H1 (cell line): ENCODE results near the gene MSI2. TPM values are rescaled to one million over a fixed set of nuclear protein-coding genes. Genes with fewer than 3 reads are reported as not detected.

Experiments used
- CTCF ChIA-PET: fragments of 300-600 bp; sonication (Branson Sonifier 250); formaldehyde crosslinking; loops from one replicate; lab custom pipeline; 2021; ENCODE audit not compliant: partially characterized antibody; lab: Charles Lee
- POLR2A ChIA-PET: fragments of 300-600 bp; sonication (Branson Sonifier 250); formaldehyde crosslinking; loops from one replicate; lab custom pipeline; 2021; ENCODE audit warnings: inconsistent platforms; ENCODE audit not compliant: partially characterized antibody; lab: Charles Lee
- DNase-seq, 2 experiments: peaks; one replicate each; pipeline versions ENCODE4 v3.0.0 to v3.0.0-alpha.2; 2010 to 2022; ENCODE audit warnings: low spot score in 2 of 2, low read depth in 1 of 2, mixed read lengths in 1 of 2
- FAIRE-seq: peaks from 2 replicates; lab custom pipeline; 2011; peaks lifted over from hg19 to GRCh38; lab: Jason Lieb, UNC
- H2AFZ ChIP-seq: 2 replicates; pipeline ENCODE4 v1.8.1; 2012; ENCODE audit warnings: low read length, inconsistent platforms
- H2AK5ac ChIP-seq: 2 replicates; pipeline ENCODE4 v1.6.1; 2013; ENCODE audit warnings: low read depth, low read length
- H2BK120ac ChIP-seq: replicated peaks from 2 replicates; pipeline ENCODE3; 2013; ENCODE audit warnings: low read depth, low read length, inconsistent platforms
- H2BK12ac ChIP-seq: 2 replicates; pipeline ENCODE4 v1.6.1; 2013; ENCODE audit warnings: low read depth, low read length
- H2BK15ac ChIP-seq: 2 replicates; pipeline ENCODE4 v1.6.1; 2013; ENCODE audit warnings: low read length
- H2BK20ac ChIP-seq: 2 replicates; pipeline ENCODE4 v1.6.1; 2013; ENCODE audit warnings: low read length
- H2BK5ac ChIP-seq: 2 replicates; pipeline ENCODE4 v1.6.1; 2013; ENCODE audit warnings: low read depth, low read length
- H3K14ac ChIP-seq: 2 replicates; pipeline ENCODE4 v1.6.1; 2013; ENCODE audit warnings: inconsistent platforms; ENCODE audit not compliant: insufficient read length
- H3K18ac ChIP-seq: 2 replicates; pipeline ENCODE4 v1.6.1; 2013; ENCODE audit warnings: low read length; ENCODE audit errors: extremely low read depth
- H3K23ac ChIP-seq: 2 replicates; pipeline ENCODE4 v1.6.1; 2013; ENCODE audit warnings: inconsistent platforms; ENCODE audit not compliant: insufficient read length
- H3K23me2 ChIP-seq: 2 replicates; pipeline ENCODE4 v1.6.1; 2013; ENCODE audit warnings: low read depth, low read length
- H3K27ac ChIP-seq: 2 replicates; pipeline ENCODE4 v1.6.1; 2011; ENCODE audit warnings: low read depth, low read length, inconsistent platforms
- H3K27me3 ChIP-seq, 4 experiments: replicated peaks in 1 of 4; 1 replicate in 1 of 4; 2 replicates in 3 of 4; pipeline versions ENCODE4 v1.6.1 to v1.8.1; 2011 to 2013; ENCODE audit warnings: low read length in 3 of 4, mild to moderate bottlenecking in 3 of 4, inconsistent platforms in 2 of 4, mixed read lengths in 2 of 4, moderate library complexity in 1 of 4; ENCODE audit not compliant: control insufficient read depth in 3 of 4, insufficient read depth in 3 of 4; ENCODE audit errors: extremely low read depth in 1 of 4
- H3K36me3 ChIP-seq, 4 experiments: 2 replicates each; pipeline versions ENCODE4 v1.6.1 to v1.8.1; 2011 to 2013; ENCODE audit warnings: mild to moderate bottlenecking in 4 of 4, low read length in 3 of 4, moderate library complexity in 2 of 4, control low read depth in 1 of 4, inconsistent platforms in 1 of 4; ENCODE audit not compliant: insufficient read depth in 4 of 4, control insufficient read depth in 2 of 4
- H3K4ac ChIP-seq: replicated peaks from 2 replicates; pipeline ENCODE3; 2013; ENCODE audit warnings: low read length, low read depth, mixed read lengths, inconsistent platforms; ENCODE audit not compliant: insufficient read length
- H3K4me1 ChIP-seq, 4 experiments: replicated peaks in 1 of 4; 1 replicate in 1 of 4; 2 replicates in 3 of 4; pipeline versions ENCODE4 v1.6.1 to v1.8.1; 2011 to 2013; ENCODE audit warnings: low read length in 3 of 4, inconsistent platforms in 2 of 4, mixed read lengths in 1 of 4; ENCODE audit not compliant: insufficient read depth in 4 of 4, control insufficient read depth in 3 of 4
- H3K4me2 ChIP-seq, 2 experiments: 2 replicates each; pipeline versions ENCODE4 v1.6.1 to v1.8.1; 2011 to 2013; ENCODE audit warnings: low read depth in 2 of 2, low read length in 2 of 2, control low read depth in 1 of 2, inconsistent platforms in 1 of 2, mild to moderate bottlenecking in 1 of 2; ENCODE audit not compliant: insufficient read depth in 1 of 2
- H3K4me3 ChIP-seq, 4 experiments: fragments of 200-600, 300-600 bp in 1 of 4; sonication (generic), shearing (Covaris generic), sonication (Bioruptor Twin) in 1 of 4; 2 replicates each; pipeline versions ENCODE4 v1.5.1 to v1.8.1; 2011 to 2016; ENCODE audit warnings: low read length in 4 of 4, low read depth in 3 of 4, control low read depth in 2 of 4, inconsistent platforms in 2 of 4, mild to moderate bottlenecking in 2 of 4, mixed read lengths in 1 of 4, moderate library complexity in 1 of 4; ENCODE audit not compliant: insufficient read depth in 2 of 4; ENCODE audit errors: extremely low read depth in 1 of 4
- H3K56ac ChIP-seq: replicated peaks from 2 replicates; pipeline ENCODE3; 2013; ENCODE audit warnings: low read depth, mild to moderate bottlenecking, mixed read lengths, low read length, inconsistent platforms; ENCODE audit not compliant: insufficient read length
- H3K79me1 ChIP-seq: 2 replicates; pipeline ENCODE4 v1.6.1; 2013; ENCODE audit warnings: low read depth, low read length, control low read depth
- H3K79me2 ChIP-seq, 2 experiments: 2 replicates each; pipeline versions ENCODE4 v1.6.1 to v1.8.1; 2012 to 2013; ENCODE audit warnings: low read length in 2 of 2, mild to moderate bottlenecking in 2 of 2, inconsistent platforms in 1 of 2; ENCODE audit not compliant: insufficient read depth in 2 of 2, control insufficient read depth in 1 of 2
- H3K9ac ChIP-seq, 4 experiments: replicated peaks in 1 of 4; 1 replicate in 1 of 4; 2 replicates in 3 of 4; pipeline versions ENCODE4 v1.6.1 to v1.8.1; 2011 to 2013; ENCODE audit warnings: low read depth in 3 of 4, low read length in 3 of 4, control low read depth in 2 of 4, mild to moderate bottlenecking in 2 of 4, moderate library complexity in 2 of 4, inconsistent platforms in 1 of 4; ENCODE audit errors: extremely low read depth in 1 of 4
- H3K9me3 ChIP-seq, 2 experiments: 2 replicates each; pipeline versions ENCODE4 v1.6.1 to v1.8.1; 2012 to 2013; ENCODE audit warnings: mild to moderate bottlenecking in 2 of 2, moderate library complexity in 2 of 2, control low read depth in 1 of 2, inconsistent platforms in 1 of 2, low read depth in 1 of 2, low read length in 1 of 2, mixed read lengths in 1 of 2; ENCODE audit not compliant: insufficient read depth in 2 of 2
- H4K20me1 ChIP-seq, 2 experiments: replicated peaks in 1 of 2; 2 replicates each; pipeline versions ENCODE3 to v1.8.1; 2011 to 2013; ENCODE audit warnings: inconsistent platforms in 2 of 2, low read length in 2 of 2, mild to moderate bottlenecking in 1 of 2; ENCODE audit not compliant: insufficient read depth in 2 of 2, control insufficient read depth in 1 of 2
- H4K5ac ChIP-seq: 2 replicates; pipeline ENCODE4 v1.6.1; 2013; ENCODE audit warnings: low read length, low read depth, mixed read lengths, inconsistent platforms; ENCODE audit not compliant: insufficient read length
- H4K8ac ChIP-seq: 2 replicates; pipeline ENCODE4 v1.8.0; 2013; ENCODE audit warnings: mild to moderate bottlenecking, moderate library complexity, low read length, inconsistent platforms; ENCODE audit not compliant: insufficient read depth; ENCODE audit errors: extremely low read depth
- H4K91ac ChIP-seq: replicated peaks from 2 replicates; pipeline ENCODE3; 2013; ENCODE audit warnings: low read length, mixed read lengths, inconsistent platforms; ENCODE audit not compliant: insufficient read length
- JUND ChIP-seq: IDR thresholded peaks from 2 replicates; pipeline ENCODE4 v1.6.1; 2011; ENCODE audit warnings: mild to moderate bottlenecking, improper control_type of control experiment, low read length
- WGBS, 2 experiments: shearing (Covaris generic) in 1 of 2; methylation state at CpG; one replicate each; pipeline versions ENCODE4 v1.1.6 to v1.1.7; 2013 to 2015; ENCODE audit warnings: low lambda C conversion rate in 2 of 2, mixed read lengths in 2 of 2, inconsistent platforms in 1 of 2, low coverage in 1 of 2, missing lambda C conversion rate in 1 of 2; ENCODE audit not compliant: insufficient replicate concordance in 2 of 2, insufficient coverage in 1 of 2, insufficient read length in 1 of 2; ENCODE audit errors: extremely low coverage in 1 of 2, missing lambda C conversion rate in 1 of 2; 5-methylcytosine and 5-hydroxymethylcytosine counted together
- polyA plus RNA-seq, 7 experiments: library from polyadenylated mRNA; depleted of rRNA in 3 of 7; stranded (reverse) in 5 of 7; unstranded in 2 of 7; fragments of >200 nt in 5 of 7; fragments of 200-250 nt in 2 of 7; gene quantifications; 1 replicate in 5 of 7; 2 replicates in 1 of 7; 4 replicates in 1 of 7; pipeline versions ENCODE4 v1.2.1 to v1.2.3, GENCODE V29; 2011 to 2013; ENCODE audit warnings: missing spikeins in 2 of 7, mixed read lengths in 2 of 7
- total RNA-seq: library from RNA; stranded (reverse); fragmentation: NEBNext Ultra II Directional; extraction: Animal tissue kit (Norgen Biotek cat#: 25700); gene quantifications from 2 replicates; pipeline ENCODE4 v1.2.1, GENCODE V29; 2021

The MSI2 gene
- total and polyA plus RNA-seq, 2 of the 8 experiments (the other 6 are each of a cell fraction or from before 2014, with no cell fraction given): 36.7 to 80.6 TPM

- ChIA-PET POLR2A (no interaction called here), CTCF (no interaction called here)
- Histone ChIP-seq H3K23me2 (no peaks in the 10 kb centered on the region), H4K5ac (no peak overlapping the region), H3K9me3 (peaks cover 0 to 11% of the 10 kb centered on the region in 2 experiments; a peak in 2 of 4 replicates), H4K20me1 (no peaks in the 10 kb centered on the region), H2AK5ac (no peak overlapping the region), H3K56ac (no peak overlapping the region), H3K14ac (no peak overlapping the region), H3K79me2 (no peaks in the 10 kb centered on the region), H3K27ac (no peak overlapping the region), H3K23ac (no peak overlapping the region), H3K9ac (no peak overlapping the region), H2BK20ac (no peak overlapping the region), H3K4me1 (no peaks in the 10 kb centered on the region), H3K18ac (no peak overlapping the region), H3K4me2 (no peak overlapping the region), H2BK5ac (no peak overlapping the region), H2BK120ac (no peak overlapping the region), H3K79me1 (no peaks in the 10 kb centered on the region), H4K8ac (no peak overlapping the region), H2AFZ (no peak overlapping the region), H3K36me3 (no peaks in the 10 kb centered on the region), H2BK12ac (no peak overlapping the region), H3K4me3 (no peak overlapping the region)
- DNase-seq: no peak
- TF ChIP-seq JUND: no peak
- TF ChIP-seq, all 59 proteins: peak for 0
- 89% methylated on average over 2 of the region's 2 CpGs; no CpG with 5 or more reads in 1 of the 2 experiments for WGBS, 2 experiments
- FAIRE-seq: no peak
- Histone ChIP-seq H3K27me3 (no peaks in the 10 kb centered on the region), H3K4ac (no peak overlapping the region), H4K91ac (no peak overlapping the region), H2BK15ac (no peak overlapping the region)
These were observed 31.2 kb upstream of the MSI2 start for GRCh38 chr17:57225127-57225526.
